DMS114 treated with DMSO at 0.1 percent for 48 hours (cell line): ENCODE results near the gene PIP4P1.
"Not testable (repeated sequence)": the region's sequence is repeated elsewhere in the genome, so short reads cannot be mapped to it uniquely, and the experiment has no call there.

Experiments used
- DNase-seq: peaks from one replicate; lab custom pipeline; 2025; ENCODE audit not compliant: unreplicated experiment; lab: John Stamatoyannopoulos, UW

PIP4P1 gene

GRCh38 chr14:20461225-20462141 lies at the start of gene PIP4P1:
PIP4P1 (minus strand) TSS chr14:20461434; CDS start chr14:20461325, 109 bp downstream.
- peak; percentile 99 for DNase-seq

- no peak for DNase-seq
These were observed 47.1 kb upstream of the PIP4P1 start for GRCh38 chr14:20508367-20508766.

- not testable (repeated sequence) for DNase-seq
These were observed 46.3 kb upstream of the PIP4P1 start for GRCh38 chr14:20507537-20507936.

GRCh38 chr14:20506752-20507151 lies 45.5 kb upstream of the PIP4P1 start:
- not testable (repeated sequence) for DNase-seq

- DNase-seq = not testable (repeated sequence)
These were observed 45.0 kb upstream of the PIP4P1 start for GRCh38 chr14:20506276-20506675.

GRCh38 chr14:20503898-20504297 lies 42.7 kb upstream of the PIP4P1 start:
- no peak for DNase-seq

GRCh38 chr14:20501346-20501745 lies 40.1 kb upstream of the PIP4P1 start:
- DNase-seq = no peak

GRCh38 chr14:20499881-20500280 lies 38.6 kb upstream of the PIP4P1 start:
- no peak for DNase-seq

- no peak for DNase-seq
These were observed 37.9 kb upstream of the PIP4P1 start for GRCh38 chr14:20499108-20499507.

- DNase-seq = no peak
These were observed 37.4 kb upstream of the PIP4P1 start for GRCh38 chr14:20498622-20499021.

GRCh38 chr14:20494935-20495766 lies 33.9 kb upstream of the PIP4P1 start:
- DNase-seq = no peak

GRCh38 chr14:20493634-20494033 lies 32.4 kb upstream of the PIP4P1 start:
- DNase-seq = no peak

- DNase-seq = no peak
These were observed 31.3 kb upstream of the PIP4P1 start for GRCh38 chr14:20492486-20492885.

- no peak for DNase-seq
These were observed 29.3 kb upstream of the PIP4P1 start for GRCh38 chr14:20490563-20490962.

GRCh38 chr14:20489093-20489994 lies 28.1 kb upstream of the PIP4P1 start:
- DNase-seq = no peak

- no peak for DNase-seq
These were observed 26.1 kb upstream of the PIP4P1 start for GRCh38 chr14:20487396-20487725.

GRCh38 chr14:20486684-20487395 lies 25.6 kb upstream of the PIP4P1 start:
- DNase-seq = no peak

GRCh38 chr14:20485900-20486299 lies 24.7 kb upstream of the PIP4P1 start:
- no peak for DNase-seq

- DNase-seq = no peak
These were observed 21.1 kb upstream of the PIP4P1 start for GRCh38 chr14:20482382-20482781.

GRCh38 chr14:20478894-20479293 lies 17.7 kb upstream of the PIP4P1 start:
- DNase-seq = no peak
